GM12892 (cell line): ENCODE results near the gene C1orf122.

Experiments
- POLR2A ChIP-seq: IDR thresholded peaks from 2 replicates; pipeline ENCODE4 v1.6.1; 2011; ENCODE audit warnings: low read depth, low read length, control low read depth
- POLR2AphosphoS5 ChIP-seq: IDR thresholded peaks from 2 replicates; pipeline ENCODE4 v1.6.1; 2011; ENCODE audit warnings: low read depth, low read length, control low read depth

DNA sequence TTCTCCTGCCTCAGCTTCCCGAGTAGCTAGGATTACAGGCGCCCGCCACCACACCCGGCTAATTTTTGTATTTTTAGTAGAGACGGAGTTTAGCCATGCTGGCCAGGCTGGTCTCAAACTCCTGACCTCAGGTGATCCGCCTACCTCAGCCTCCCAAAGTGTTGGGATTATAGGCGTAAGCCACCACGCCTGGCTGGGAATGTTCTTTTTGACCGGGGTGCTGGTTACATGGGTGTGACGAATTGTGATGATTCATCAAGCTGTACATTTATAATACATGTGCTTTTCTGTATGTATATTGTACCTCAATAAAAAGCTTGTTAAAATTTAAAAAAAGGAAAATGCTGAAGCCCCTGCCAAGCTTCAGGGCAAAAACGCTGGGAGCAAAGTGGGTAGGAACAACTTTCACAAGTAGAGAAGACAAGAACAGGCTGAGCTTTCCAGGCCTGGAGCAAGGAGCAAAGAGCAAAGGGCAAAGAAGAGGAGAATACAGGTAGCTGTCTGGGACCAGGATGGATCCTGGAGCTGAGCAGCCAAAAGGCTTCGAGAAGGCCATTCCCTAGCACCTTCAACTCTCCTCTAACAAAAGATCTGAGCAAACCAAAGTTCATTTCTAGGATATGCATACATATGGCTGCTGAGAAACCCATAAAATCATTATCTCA, 21.0 kb downstream of the C1orf122 start:
- TF ChIP-seq POLR2AphosphoS5: no peak
- TF ChIP-seq POLR2A: no peak
